Retinal pigment epithelial cell (primary cell): ENCODE measurements around the gene MEIS2.

ENCODE experiments used
- DNase-seq: peaks from one replicate; pipeline ENCODE4 v3.0.0-alpha.2; 2010; ENCODE audit warnings: low read depth
- H3K4me3 ChIP-seq: 2 replicates; pipeline ENCODE4 v1.5.1; 2011; ENCODE audit warnings: mild to moderate bottlenecking, low read length, control low read depth, moderate library complexity
- CTCF ChIP-seq: conservative IDR thresholded peaks from 2 replicates; pipeline ENCODE4 v1.5.1; 2011; ENCODE audit warnings: low read depth, low read length, control low read depth, inconsistent platforms

Gene MEIS2

GRCh38 chr15:36970522-36970921, 129.8 kb downstream of the MEIS2 start:
- no peak for TF ChIP-seq CTCF
- DNase-seq, result no peak

GRCh38 chr15:36967929-36968328, 132.4 kb downstream of the MEIS2 start:
- no peak for DNase-seq
- TF ChIP-seq CTCF, result no peak
- H3K4me3 ChIP-seq, result no peak overlapping the region

More at GRCh38 chr15:36970522-36970921, 129.8 kb downstream of the MEIS2 start:
- no peak overlapping the region for H3K4me3 ChIP-seq

GRCh38 chr15:36966708-36967107, 133.6 kb downstream of the MEIS2 start:
- no peak for TF ChIP-seq CTCF
- no peak for DNase-seq
- no peak overlapping the region for H3K4me3 ChIP-seq

GRCh38 chr15:36965570-36966342, 134.6 kb downstream of the MEIS2 start:
- no peak for TF ChIP-seq CTCF
- no peak for DNase-seq
- H3K4me3 ChIP-seq, result no peak overlapping the region

- H3K4me3 ChIP-seq, result no peak overlapping the region
- DNase-seq, result no peak
- TF ChIP-seq CTCF, result no peak
Observed at GRCh38 chr15:36964626-36965025, 135.7 kb downstream of the MEIS2 start.

- DNase-seq, result no peak
- no peak overlapping the region for H3K4me3 ChIP-seq
- TF ChIP-seq CTCF, result no peak
Observed at GRCh38 chr15:36961956-36962355, 138.4 kb downstream of the MEIS2 start.

- no peak for DNase-seq
- H3K4me3 ChIP-seq, result no peak overlapping the region
- no peak for TF ChIP-seq CTCF
Observed at GRCh38 chr15:36960947-36961227, 139.5 kb downstream of the MEIS2 start.
